Neural progenitor cell (in vitro differentiated cells): ENCODE data around the gene UGT1A8. TPM values are rescaled to one million over a fixed set of nuclear protein-coding genes. Genes with fewer than 3 reads are reported as not detected.

Source experiments
- DNase-seq: peaks from one replicate; pipeline ENCODE4 v3.0.0-alpha.2; 2016; ENCODE audit warnings: low spot score
- H2AFZ ChIP-seq: fragments of 200-600 bp; sonication (generic); replicated peaks from 2 replicates; pipeline ENCODE4 v1.6.1; 2016; ENCODE audit warnings: antibody characterized with exemption
- H3F3A ChIP-seq: fragments of 200-600 bp; sonication (generic); 2 replicates; pipeline ENCODE4 v1.6.1; 2016; ENCODE audit warnings: antibody characterized with exemption, low read depth
- H3K27ac ChIP-seq: fragments of 200-600 bp; sonication (generic); 2 replicates; pipeline ENCODE4 v1.5.1; 2016; ENCODE audit warnings: mild to moderate bottlenecking
- H3K27me3 ChIP-seq: fragments of 200-600 bp; sonication (generic); 2 replicates; pipeline ENCODE4 v1.6.1; 2016; ENCODE audit warnings: mild to moderate bottlenecking, moderate library complexity
- H3K36me3 ChIP-seq: fragments of 200-600 bp; sonication (generic); 2 replicates; pipeline ENCODE4 v1.5.1; 2016
- H3K4me1 ChIP-seq: fragments of 200-600 bp; sonication (generic); 2 replicates; pipeline ENCODE4 v1.6.1; 2016; ENCODE audit warnings: mixed run types
- H3K4me2 ChIP-seq: fragments of 200-600 bp; sonication (generic); 2 replicates; pipeline ENCODE4 v1.6.1; 2016
- H3K4me3 ChIP-seq: fragments of 200-600 bp; sonication (generic); 2 replicates; pipeline ENCODE4 v1.5.1; 2016
- H3K79me2 ChIP-seq: fragments of 200-600 bp; sonication (generic); 2 replicates; pipeline ENCODE4 v1.6.1; 2016; ENCODE audit warnings: low read depth
- H3K9ac ChIP-seq: fragments of 200-600 bp; sonication (generic); 2 replicates; pipeline ENCODE4 v1.6.1; 2016
- H3K9me3 ChIP-seq: fragments of 200-600 bp; sonication (generic); 2 replicates; pipeline ENCODE4 v1.5.1; 2016; ENCODE audit warnings: low read depth
- H4K20me1 ChIP-seq: fragments of 200-600 bp; sonication (generic); 2 replicates; pipeline ENCODE4 v1.6.1; 2016; ENCODE audit warnings: low read depth
- H3K27ac Mint-ChIP-seq: 3 replicates; pipeline ENCODE4 v1.8.0; 2021; ENCODE audit warnings: mixed read lengths
- H3K27me3 Mint-ChIP-seq: 2 replicates; pipeline ENCODE4 v1.8.0; 2022; ENCODE audit warnings: low read depth, mild to moderate bottlenecking, inconsistent platforms, moderate library complexity, mixed read lengths; ENCODE audit not compliant: insufficient read depth
- H3K36me3 Mint-ChIP-seq: 3 replicates; pipeline ENCODE4 v1.8.0; 2021; ENCODE audit warnings: mixed read lengths
- H3K4me1 Mint-ChIP-seq: 3 replicates; pipeline ENCODE4 v1.8.0; 2021; ENCODE audit warnings: mixed read lengths
- H3K4me3 Mint-ChIP-seq: 3 replicates; pipeline ENCODE4 v1.8.0; 2021; ENCODE audit warnings: mild to moderate bottlenecking, moderate library complexity, mixed read lengths
- H3K9me3 Mint-ChIP-seq: 3 replicates; pipeline ENCODE4 v1.8.0; 2020; ENCODE audit warnings: mixed read lengths
- EZH2 ChIP-seq: fragments of 200-600 bp; sonication (generic); IDR thresholded peaks from 2 replicates; pipeline ENCODE4 v1.6.1; 2017; ENCODE audit warnings: antibody characterized with exemption, mild to moderate bottlenecking, moderate library complexity
- EZH2phosphoT487 ChIP-seq: fragments of 200-600 bp; sonication (generic); IDR thresholded peaks from 2 replicates; pipeline ENCODE4 v1.6.1; 2017; ENCODE audit warnings: antibody characterized with exemption
- total RNA-seq: library from RNA; depleted of rRNA; stranded (reverse); fragments of >200 nt; gene quantifications from 2 replicates; pipeline ENCODE4 v1.2.3, GENCODE V29; 2015; ENCODE audit warnings: low replicate concordance
- TF ChIP-seq, protein P1 (sequence below): fragments of 200-600 bp; sonication (generic); IDR thresholded peaks from 2 replicates; pipeline ENCODE4 v1.5.1; 2017; ENCODE audit warnings: antibody characterized with exemption, mild to moderate bottlenecking

UGT1A8 gene
- total RNA-seq, 1 donor from 2014 or later: not detected

DNA sequence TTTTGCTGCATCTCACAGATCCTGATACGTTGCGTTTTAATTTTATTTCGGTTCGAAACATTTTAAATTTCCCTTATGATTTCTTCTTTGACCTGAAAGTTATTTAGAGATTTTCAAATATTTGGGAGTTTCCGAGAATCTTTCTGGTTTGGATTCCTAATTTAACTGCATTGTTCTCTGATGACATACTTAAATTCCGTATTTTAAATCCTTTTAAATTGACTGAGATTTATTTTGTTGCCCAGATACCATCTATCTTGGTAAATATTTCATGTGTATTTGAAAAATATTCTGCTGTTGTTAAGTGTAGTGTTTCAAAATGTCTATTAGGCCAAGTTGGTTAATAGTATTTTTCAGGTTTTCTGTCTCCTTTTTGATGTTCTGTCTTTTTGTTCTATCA lies 198.4 kb downstream of the UGT1A8 start:
- Mint-ChIP-seq H3K36me3 (no peaks in the 10 kb centered on the region), H3K27ac (no peak overlapping the region)

DNA sequence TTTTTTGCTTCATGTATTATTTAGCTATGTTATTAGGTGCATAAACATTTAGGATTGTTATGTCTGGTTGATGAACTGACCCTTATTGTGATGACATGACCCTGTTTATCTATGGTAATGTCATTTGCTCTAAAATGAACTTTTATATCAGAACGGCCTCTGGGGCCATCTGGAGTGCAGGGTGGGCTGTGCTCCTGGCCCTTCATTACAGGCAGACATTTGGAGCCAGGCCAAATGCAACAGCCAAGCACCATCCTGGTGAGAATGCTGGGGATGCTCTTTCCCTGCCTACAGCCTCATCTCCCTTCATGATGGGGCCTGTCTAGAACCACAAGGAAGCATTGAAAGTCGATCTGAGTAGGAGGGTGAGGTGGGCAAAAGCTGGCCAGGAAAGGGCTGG lies 198.9 kb downstream of the UGT1A8 start:
- H3K4me3 Mint-ChIP-seq: no peak overlapping the region

More for the DNA sequence above, 198.4 kb downstream of the UGT1A8 start:
- Histone ChIP-seq H4K20me1 (no peaks in the 10 kb centered on the region), H3K9ac (no peak overlapping the region), H3K9me3 (no peaks in the 10 kb centered on the region), H3K4me2 (no peak overlapping the region), H3K27ac (no peak overlapping the region), H2AFZ (no peak overlapping the region), H3K36me3 (no peaks in the 10 kb centered on the region), H3K4me3 (no peak overlapping the region), H3K4me1 (no peaks in the 10 kb centered on the region), H3K79me2 (no peaks in the 10 kb centered on the region), H3K27me3 (no peaks in the 10 kb centered on the region), H3F3A (no peaks in the 10 kb centered on the region)
- no peak for DNase-seq
- Mint-ChIP-seq H3K4me1 (peaks cover 10% of the 10 kb centered on the region), H3K9me3 (no peaks in the 10 kb centered on the region), H3K27me3 (peaks cover 4% of the 10 kb centered on the region), H3K4me3 (no peak overlapping the region)
- no peak for TF ChIP-seq EZH2phosphoT487
- TF ChIP-seq, protein P1, sequence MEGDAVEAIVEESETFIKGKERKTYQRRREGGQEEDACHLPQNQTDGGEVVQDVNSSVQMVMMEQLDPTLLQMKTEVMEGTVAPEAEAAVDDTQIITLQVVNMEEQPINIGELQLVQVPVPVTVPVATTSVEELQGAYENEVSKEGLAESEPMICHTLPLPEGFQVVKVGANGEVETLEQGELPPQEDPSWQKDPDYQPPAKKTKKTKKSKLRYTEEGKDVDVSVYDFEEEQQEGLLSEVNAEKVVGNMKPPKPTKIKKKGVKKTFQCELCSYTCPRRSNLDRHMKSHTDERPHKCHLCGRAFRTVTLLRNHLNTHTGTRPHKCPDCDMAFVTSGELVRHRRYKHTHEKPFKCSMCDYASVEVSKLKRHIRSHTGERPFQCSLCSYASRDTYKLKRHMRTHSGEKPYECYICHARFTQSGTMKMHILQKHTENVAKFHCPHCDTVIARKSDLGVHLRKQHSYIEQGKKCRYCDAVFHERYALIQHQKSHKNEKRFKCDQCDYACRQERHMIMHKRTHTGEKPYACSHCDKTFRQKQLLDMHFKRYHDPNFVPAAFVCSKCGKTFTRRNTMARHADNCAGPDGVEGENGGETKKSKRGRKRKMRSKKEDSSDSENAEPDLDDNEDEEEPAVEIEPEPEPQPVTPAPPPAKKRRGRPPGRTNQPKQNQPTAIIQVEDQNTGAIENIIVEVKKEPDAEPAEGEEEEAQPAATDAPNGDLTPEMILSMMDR: no peak
- TF ChIP-seq EZH2: no peak

DNA sequence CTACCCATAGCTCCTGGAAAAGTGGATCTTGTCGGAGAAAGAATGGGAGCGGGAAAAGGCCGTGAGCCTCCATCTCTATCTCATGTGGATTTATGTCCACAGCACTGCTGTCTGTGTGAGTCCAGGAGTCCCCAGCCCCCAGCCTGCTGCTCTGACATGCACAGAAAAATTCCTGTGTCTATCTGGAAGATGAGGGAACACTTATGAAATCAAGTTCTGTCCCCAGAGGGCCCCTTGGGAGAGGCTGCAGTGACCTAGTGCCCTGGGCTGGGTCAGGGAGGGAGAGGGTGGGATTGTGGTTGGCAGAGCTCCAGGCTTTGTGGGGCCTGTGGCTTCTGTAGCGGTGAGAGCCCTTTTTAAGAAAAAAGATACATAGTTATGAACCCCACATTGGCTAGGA lies 199.3 kb downstream of the UGT1A8 start:
- H3K9me3 ChIP-seq: no peaks in the 10 kb centered on the region
- no peaks in the 10 kb centered on the region for H3K27me3 ChIP-seq
- H3K9me3 Mint-ChIP-seq: no peaks in the 10 kb centered on the region
- no peak overlapping the region for H3K4me2 ChIP-seq
- H3K27ac Mint-ChIP-seq: peak overlapping the region; percentile 46
- H2AFZ ChIP-seq: no peak overlapping the region
- H3F3A ChIP-seq: no peaks in the 10 kb centered on the region
- no peaks in the 10 kb centered on the region for H3K36me3 Mint-ChIP-seq
- H3K36me3 ChIP-seq: no peaks in the 10 kb centered on the region
- H3K4me1 Mint-ChIP-seq: peaks cover 10% of the 10 kb centered on the region
- no peaks in the 10 kb centered on the region for H3K79me2 ChIP-seq
- peaks cover 4% of the 10 kb centered on the region for H3K27me3 Mint-ChIP-seq
- DNase-seq: no peak
- no peaks in the 10 kb centered on the region for H3K4me1 ChIP-seq
- no peak overlapping the region for H3K9ac ChIP-seq
- no peak overlapping the region for H3K4me3 ChIP-seq
- H3K27ac ChIP-seq: no peak overlapping the region
- TF ChIP-seq EZH2phosphoT487 (no peak), EZH2 (no peak)
- TF ChIP-seq, protein P1: no peak
- no peak overlapping the region for H3K4me3 Mint-ChIP-seq
- H4K20me1 ChIP-seq: no peaks in the 10 kb centered on the region

More for the DNA sequence above, 198.9 kb downstream of the UGT1A8 start:
- H3K4me1 ChIP-seq: no peaks in the 10 kb centered on the region
- peaks cover 10% of the 10 kb centered on the region for H3K4me1 Mint-ChIP-seq
- peak overlapping the region; percentile 46 for H3K27ac Mint-ChIP-seq
- H2AFZ ChIP-seq: no peak overlapping the region
- H3K4me3 ChIP-seq: no peak overlapping the region
- no peaks in the 10 kb centered on the region for H3K9me3 Mint-ChIP-seq
- H3K36me3 Mint-ChIP-seq: no peaks in the 10 kb centered on the region
- no peaks in the 10 kb centered on the region for H4K20me1 ChIP-seq
- no peaks in the 10 kb centered on the region for H3K79me2 ChIP-seq
- H3K27ac ChIP-seq: no peak overlapping the region
- H3K4me2 ChIP-seq: no peak overlapping the region
- no peak overlapping the region for H3K9ac ChIP-seq
- no peaks in the 10 kb centered on the region for H3K27me3 ChIP-seq
- DNase-seq: no peak
- peaks cover 4% of the 10 kb centered on the region for H3K27me3 Mint-ChIP-seq
- TF ChIP-seq EZH2: no peak
- TF ChIP-seq, protein P1: no peak
- TF ChIP-seq EZH2phosphoT487: no peak
- no peaks in the 10 kb centered on the region for H3F3A ChIP-seq
- H3K9me3 ChIP-seq: no peaks in the 10 kb centered on the region
- H3K36me3 ChIP-seq: no peaks in the 10 kb centered on the region
